Right lobe of liver (tissue), 6 donors: ENCODE results near the gene NAALADL2. TPM values are rescaled to one million over a fixed set of nuclear protein-coding genes. Genes with fewer than 3 reads are reported as not detected.

Source experiments
- ATAC-seq, 4 donors: fragments of 200-7000 bp; cut with Tn5 transposase; one replicate each; pipeline ENCODE4 v1.9.1; 2020; ENCODE audit warnings: mild to moderate bottlenecking in 4 of 4, moderate library complexity in 4 of 4
- DNase-seq, 3 donors: peaks; one replicate each; pipeline ENCODE4 v3.0.0-alpha.2; 2020
- H3K27ac ChIP-seq, 3 donors: fragments of 200-600 bp; one replicate each; pipeline ENCODE4 v1.8.0; 2022
- H3K27me3 ChIP-seq, 2 donors: fragments of 200-600 bp; one replicate each; pipeline ENCODE4 v1.8.0; 2022
- H3K36me3 ChIP-seq, 4 donors: fragments of 200-600 bp; sonication (generic) in 1 of 4; one replicate each; pipeline versions ENCODE4 v1.5.1 to v1.8.0; 2017 to 2022; ENCODE audit warnings: control low read depth in 1 of 4
- H3K4me1 ChIP-seq, 4 donors: fragments of 200-600 bp; sonication (generic) in 1 of 4; one replicate each; pipeline versions ENCODE4 v1.5.1 to v1.8.0; 2017 to 2022; ENCODE audit warnings: control low read depth in 1 of 4
- H3K4me3 ChIP-seq, 3 donors: fragments of 200-600 bp; one replicate each; pipeline ENCODE4 v1.8.0; 2022
- H3K9me3 ChIP-seq, 4 donors: fragments of 200-600 bp; sonication (generic) in 1 of 4; one replicate each; pipeline versions ENCODE4 v1.5.1 to v1.8.0; 2017 to 2022; ENCODE audit warnings: control low read depth in 1 of 4
- CTCF ChIP-seq, 4 donors: fragments of 200-600 bp in 3 of 4; fragments of 450-650 bp in 1 of 4; IDR thresholded peaks; one replicate each; pipeline versions ENCODE4 v1.5.1 to v1.8.0; 2016 to 2022; ENCODE audit warnings: antibody characterized with exemption in 4 of 4, mild to moderate bottlenecking in 2 of 4
- POLR2A ChIP-seq: fragments of 450-650 bp; IDR thresholded peaks from one replicate; pipeline ENCODE4 v1.6.1; 2017; ENCODE audit warnings: antibody characterized with exemption, mild to moderate bottlenecking
- WGBS: methylation state at CpG from one replicate; pipeline ENCODE4 v1.1.6; 2018; ENCODE audit warnings: low coverage, low lambda C conversion rate; ENCODE audit not compliant: insufficient coverage; ENCODE audit errors: missing lambda C conversion rate; 5-methylcytosine and 5-hydroxymethylcytosine counted together
- intact Hi-C, 2 donors: fragments of 100-400 bp; cut with DNase I; formaldehyde crosslinking; loops; one replicate each; pipeline versions ENCODE4 v1.11.2 to v1.14.1; 2022
- total RNA-seq, 6 experiments: library from RNA; depleted of rRNA in 2 of 6; stranded (reverse); fragments of >200 nt in 2 of 6; fragmentation: NEBNext Ultra II Directional in 3 of 6; extraction: Animal tissue kit (Norgen Biotek cat#: 25700) in 3 of 6; gene quantifications; one replicate each; pipeline versions ENCODE4 v1.1.0 to v1.2.4, GENCODE V29; 2016 to 2023
- donor health status: DM: no; HTN: yes; CAD: no.
- donor health status: DM: no; HTN: no; CAD: no.
- donor health status: DM: no; HTN: no; CAD: no.
- donor health status: DM: no; HTN: yes; CAD: no.
- donor health status: DM: no; HTN: yes; CAD: no.

The NAALADL2 gene
- total RNA-seq, 6 experiments from 2014 or later, result 0.86 to 4.9 (median 3.2) TPM

DNA sequence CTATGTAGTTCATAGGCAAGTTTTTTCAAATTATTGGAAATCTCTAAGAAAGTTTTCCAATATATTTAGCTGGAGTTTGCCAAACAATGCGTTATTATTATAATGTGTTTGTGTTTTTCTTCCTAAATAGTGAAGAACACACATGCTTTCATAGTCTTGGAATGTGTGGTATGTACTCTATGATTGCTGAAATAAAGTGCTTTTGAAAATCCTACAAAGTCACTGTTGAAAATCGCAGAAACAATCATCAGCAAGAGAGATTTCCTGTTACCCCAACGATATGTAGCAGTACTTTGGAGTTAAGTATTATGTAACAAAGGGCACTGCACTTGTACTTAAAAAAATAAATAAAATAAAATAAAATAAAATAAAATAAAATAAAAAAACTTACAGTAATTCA lies 796.2 kb downstream of the NAALADL2 start:
- peaks cover 0 to 2% (median 0%) of the 10 kb centered on the region in 4 donors for H3K36me3 ChIP-seq
- TF ChIP-seq CTCF (IDR thresholded peaks at IDR 0.05) (no peak), POLR2A (no peak)
- DNase-seq (no peak), ATAC-seq (no peak)
- H3K4me1 ChIP-seq, result no peaks in the 10 kb centered on the region
- H3K4me3 ChIP-seq, result no peak overlapping the region
- no peaks in the 10 kb centered on the region for H3K9me3 ChIP-seq
- no peak overlapping the region for H3K27ac ChIP-seq
- no peaks in the 10 kb centered on the region for H3K27me3 ChIP-seq
- intact Hi-C loops, result no loop called here
- 65% methylated on average over 3 of the region's 3 CpGs for WGBS

GRCh38 chr3:175656461-175656860 lies 797.3 kb downstream of the NAALADL2 start:
- ATAC-seq, result no peak
- 100% methylated on average over 1 of the region's 1 CpG for WGBS
- Histone ChIP-seq H3K9me3 (no peaks in the 10 kb centered on the region), H3K4me3 (no peak overlapping the region), H3K27me3 (no peaks in the 10 kb centered on the region), H3K4me1 (no peaks in the 10 kb centered on the region), H3K27ac (no peak overlapping the region), H3K36me3 (peaks cover 0 to 2% (median 0%) of the 10 kb centered on the region in 4 donors)
- intact Hi-C loops, result no loop called here
- TF ChIP-seq CTCF (IDR thresholded peaks at IDR 0.05), result no peak
- TF ChIP-seq POLR2A, result no peak
- no peak for DNase-seq

DNA sequence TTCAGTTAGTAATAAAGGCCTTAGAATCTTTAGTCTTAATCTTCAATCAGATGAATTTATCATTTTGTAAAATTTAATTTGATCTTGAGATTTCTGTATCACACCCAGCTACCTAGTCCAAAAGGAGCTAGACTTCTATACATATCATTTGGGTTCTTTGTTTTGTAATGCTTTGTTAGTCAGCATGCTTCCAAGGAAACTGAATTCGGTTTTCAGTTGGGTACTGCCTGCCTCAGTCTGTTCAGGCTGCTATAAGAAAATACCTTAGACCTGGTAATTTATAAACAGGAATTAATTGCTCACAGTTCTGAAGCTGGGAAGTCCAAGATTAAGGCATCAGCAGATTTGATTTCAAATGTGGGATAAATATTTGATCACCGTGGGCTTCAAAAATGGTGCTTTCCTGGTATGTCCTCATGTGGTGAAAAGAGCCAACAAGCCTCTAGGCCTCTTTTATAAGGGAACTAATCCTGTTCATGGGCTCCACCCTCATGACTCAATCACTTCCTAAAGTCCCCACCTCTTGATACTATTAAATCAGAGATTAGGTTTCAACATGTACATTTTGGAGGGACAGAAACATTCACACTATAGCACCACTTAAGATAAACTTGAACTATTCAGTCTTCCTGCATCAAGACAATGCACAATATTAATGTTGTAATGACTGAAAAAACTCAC lies 800.7 kb downstream of the NAALADL2 start:
- H3K9me3 ChIP-seq, result no peaks in the 10 kb centered on the region
- H3K27me3 ChIP-seq, result no peaks in the 10 kb centered on the region
- H3K36me3 ChIP-seq, result peaks cover 0 to 2% (median 0%) of the 10 kb centered on the region in 4 donors
- H3K4me1 ChIP-seq, result no peaks in the 10 kb centered on the region
- TF ChIP-seq CTCF (IDR thresholded peaks at IDR 0.05), result no peak
- TF ChIP-seq POLR2A, result no peak
- intact Hi-C loops, result no loop called here
- WGBS, result 79% methylated on average over 2 of the region's 2 CpGs
- no peak overlapping the region for H3K4me3 ChIP-seq
- ATAC-seq, result no peak
- H3K27ac ChIP-seq, result no peak overlapping the region
- DNase-seq, result no peak

DNA sequence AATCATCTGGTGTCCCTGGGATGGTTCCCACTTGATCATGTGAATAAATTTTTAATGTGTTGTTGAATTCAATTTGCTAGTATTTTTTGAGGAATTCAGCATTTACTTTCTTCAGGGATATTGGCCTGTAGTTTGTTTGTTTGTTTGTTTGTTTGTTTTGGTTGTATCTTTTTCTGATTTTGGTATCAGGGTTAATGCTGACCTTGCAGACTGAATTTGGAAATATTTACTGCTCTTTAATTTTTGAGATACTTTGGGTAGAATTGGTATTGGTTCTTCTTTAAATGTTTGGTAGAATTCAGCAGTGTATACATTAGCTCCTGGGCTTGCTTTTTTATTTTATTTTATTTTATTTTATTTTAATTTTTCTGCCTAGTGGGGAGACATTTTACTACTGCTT lies 803.7 kb downstream of the NAALADL2 start:
- Histone ChIP-seq H3K4me1 (no peaks in the 10 kb centered on the region), H3K9me3 (no peaks in the 10 kb centered on the region), H3K4me3 (no peak overlapping the region), H3K27me3 (no peaks in the 10 kb centered on the region), H3K27ac (no peak overlapping the region), H3K36me3 (no peaks in the 10 kb centered on the region)
- ATAC-seq, result no peak
- no peak for DNase-seq
- TF ChIP-seq CTCF (IDR thresholded peaks at IDR 0.05), result no peak
- TF ChIP-seq POLR2A, result no peak
- intact Hi-C loops, result no loop called here

GRCh38 chr3:175664911-175665310 lies 805.8 kb downstream of the NAALADL2 start:
- no peaks in the 10 kb centered on the region for H3K27me3 ChIP-seq
- ATAC-seq (no peak), DNase-seq (no peak)
- 93% methylated on average over 1 of the region's 1 CpG for WGBS
- no peaks in the 10 kb centered on the region for H3K4me1 ChIP-seq
- intact Hi-C loops, result no loop called here
- H3K9me3 ChIP-seq, result no peaks in the 10 kb centered on the region
- H3K36me3 ChIP-seq, result no peaks in the 10 kb centered on the region
- no peak overlapping the region for H3K4me3 ChIP-seq
- no peak overlapping the region for H3K27ac ChIP-seq
- no peak for TF ChIP-seq POLR2A
- TF ChIP-seq CTCF (IDR thresholded peaks at IDR 0.05), result no peak
